B cell (primary cell): ENCODE data around the gene CCDC178. TPM values are rescaled to one million over a fixed set of nuclear protein-coding genes. Genes with fewer than 3 reads are reported as not detected.

Experiments used
- ATAC-seq: fragments of 200-7000 bp; cut with Tn5 transposase; one replicate; pipeline ENCODE4 v1.10.0; 2021; ENCODE audit warnings: low read depth, mild to moderate bottlenecking, moderate number of reproducible peaks, moderate library complexity
- CTCF ChIA-PET: fragments of 350-600 bp; sonication (Branson Sonifier 250); formaldehyde crosslinking; loops from one replicate; lab custom pipeline; 2021; ENCODE audit warnings: antibody characterized with exemption, inconsistent platforms; lab: Charles Lee
- POLR2A ChIA-PET: fragments of 350-600 bp; sonication (Branson Sonifier 250); formaldehyde crosslinking; loops from one replicate; lab custom pipeline; 2021; ENCODE audit warnings: antibody characterized with exemption; lab: Charles Lee
- DNase-seq: peaks from one replicate; pipeline ENCODE4 v3.0.0; 2013
- H2AFZ ChIP-seq: 2 replicates; pipeline ENCODE4 v1.6.1; 2012; ENCODE audit warnings: mild to moderate bottlenecking, low read depth, low read length; ENCODE audit not compliant: insufficient read depth, poor library complexity, severe bottlenecking
- H3K27ac ChIP-seq, 2 donors: 1 replicate in 1 of 2; 2 replicates in 1 of 2; pipeline ENCODE4 v1.5.1; 2012 to 2013; ENCODE audit warnings: low read length in 2 of 2, mild to moderate bottlenecking in 2 of 2, moderate library complexity in 1 of 2
- H3K27me3 ChIP-seq, 4 experiments: fragments of 200-600 bp in 1 of 4; sonication (generic) in 1 of 4; replicated peaks in 1 of 4; 1 replicate in 2 of 4; 2 replicates in 2 of 4; pipeline versions ENCODE4 v1.6.1 to v1.7.0; 2013 to 2016; ENCODE audit warnings: low read length in 3 of 4, mild to moderate bottlenecking in 2 of 4, mixed read lengths in 1 of 4, moderate library complexity in 1 of 4; ENCODE audit not compliant: insufficient read depth in 4 of 4, control insufficient read depth in 3 of 4; ENCODE audit errors: control extremely low read depth in 1 of 4
- H3K36me3 ChIP-seq, 2 experiments: replicated peaks in 1 of 2; 1 replicate in 1 of 2; 2 replicates in 1 of 2; pipeline versions ENCODE4 v1.6.1 to v1.7.1; 2013; ENCODE audit warnings: low read length in 1 of 2; ENCODE audit not compliant: insufficient read depth in 2 of 2, control insufficient read depth in 1 of 2; ENCODE audit errors: control extremely low read depth in 1 of 2, extremely low read depth in 1 of 2
- H3K4me1 ChIP-seq, 2 donors: fragments of 200-600 bp in 1 of 2; sonication (generic) in 1 of 2; 1 replicate in 1 of 2; 2 replicates in 1 of 2; pipeline versions ENCODE4 v1.5.1 to v1.6.1; 2013 to 2017; ENCODE audit warnings: low read length in 2 of 2; ENCODE audit not compliant: control insufficient read depth in 2 of 2, insufficient read depth in 2 of 2
- H3K4me2 ChIP-seq: replicated peaks from 2 replicates; pipeline ENCODE3; 2012; ENCODE audit warnings: mild to moderate bottlenecking, low read depth, low read length; ENCODE audit not compliant: poor library complexity, severe bottlenecking
- H3K4me3 ChIP-seq, 5 experiments: fragments of 200-600 bp in 1 of 5; sonication (generic) in 1 of 5; 1 replicate in 3 of 5; 2 replicates in 2 of 5; pipeline versions ENCODE4 v1.5.1 to v1.7.0; 2011 to 2016; ENCODE audit warnings: low read length in 4 of 5, mild to moderate bottlenecking in 4 of 5, low read depth in 2 of 5, control low read depth in 1 of 5, moderate library complexity in 1 of 5; ENCODE audit not compliant: insufficient read depth in 1 of 5; ENCODE audit errors: control extremely low read depth in 1 of 5, extremely low read depth in 1 of 5
- H3K79me2 ChIP-seq: fragments of 200-600 bp; sonication (generic); one replicate; pipeline ENCODE4 v1.6.0; 2016; ENCODE audit warnings: low read length; ENCODE audit not compliant: control insufficient read depth, insufficient read depth
- H3K9ac ChIP-seq: fragments of 200-600 bp; sonication (generic); 2 replicates; pipeline ENCODE4 v1.6.1; 2017; ENCODE audit warnings: mild to moderate bottlenecking, low read length, moderate library complexity
- H3K9me3 ChIP-seq, 3 donors: one replicate each; pipeline versions ENCODE4 v1.6.1 to v1.7.1; 2013; ENCODE audit warnings: low read length in 2 of 3; ENCODE audit not compliant: control insufficient read depth in 2 of 3, insufficient read depth in 1 of 3; ENCODE audit errors: control extremely low read depth in 1 of 3
- H4K20me1 ChIP-seq: 2 replicates; pipeline ENCODE4 v1.6.0; 2012; ENCODE audit warnings: mild to moderate bottlenecking, low read length; ENCODE audit not compliant: insufficient read depth, control insufficient read depth, poor library complexity, severe bottlenecking
- H3K27ac Mint-ChIP-seq: one replicate; pipeline ENCODE4 v1.8.0; 2021; ENCODE audit warnings: mixed read lengths
- H3K27me3 Mint-ChIP-seq: one replicate; pipeline ENCODE4 v1.8.0; 2021; ENCODE audit warnings: mixed read lengths
- H3K4me1 Mint-ChIP-seq: one replicate; pipeline ENCODE4 v1.8.0; 2021; ENCODE audit warnings: mixed read lengths
- H3K4me3 Mint-ChIP-seq: one replicate; pipeline ENCODE4 v1.8.0; 2021; ENCODE audit warnings: mixed read lengths
- H3K9me3 Mint-ChIP-seq: one replicate; pipeline ENCODE4 v1.8.0; 2022; ENCODE audit warnings: mixed read lengths; ENCODE audit not compliant: insufficient read depth
- CTCF ChIP-seq: fragments of 200-600 bp; IDR thresholded peaks from one replicate; pipeline ENCODE4 v1.8.0; 2022; ENCODE audit warnings: antibody characterized with exemption, mild to moderate bottlenecking
- EZH2 ChIP-seq: IDR thresholded peaks from 2 replicates; pipeline ENCODE4 v1.6.1; 2012; ENCODE audit warnings: borderline replicate concordance, low read depth, mild to moderate bottlenecking, moderate library complexity, low read length; ENCODE audit not compliant: insufficient read depth, poor library complexity, severe bottlenecking
- WGBS: methylation state at CpG from one replicate; pipeline ENCODE4 v1.1.5; 2013; ENCODE audit warnings: missing lambda C conversion rate; ENCODE audit not compliant: insufficient coverage; 5-methylcytosine and 5-hydroxymethylcytosine counted together
- intact Hi-C: fragments of 100-400 bp; cut with micrococcal nuclease; formaldehyde crosslinking; loops from one replicate; pipeline ENCODE4 v1.10.0; 2022
- polyA plus RNA-seq: library from polyadenylated mRNA; depleted of rRNA; stranded (reverse); fragments of >200 nt; gene quantifications from 2 replicates; pipeline ENCODE4 v1.2.3, GENCODE V29; 2012
- total RNA-seq, 2 donors: library from RNA; stranded (reverse); fragments of 120-200 nt in 1 of 2; gene quantifications; 1 replicate in 1 of 2; 2 replicates in 1 of 2; pipeline versions ENCODE4 v1.2.3 to v1.2.4, GENCODE V29; 2013 to 2022

Gene CCDC178
- total and polyA plus RNA-seq, 2 donors (not counting 1 experiment from before 2014, with no cell fraction given): not detected

- Histone ChIP-seq H3K4me3 (no peak overlapping the region), H3K27me3 (no peaks in the 10 kb centered on the region), H3K4me1 (no peaks in the 10 kb centered on the region), H2AFZ (no peak overlapping the region), H4K20me1 (no peaks in the 10 kb centered on the region), H3K9me3 (no peaks in the 10 kb centered on the region), H3K79me2 (no peaks in the 10 kb centered on the region), H3K4me2 (no peak overlapping the region), H3K9ac (no peak overlapping the region), H3K27ac (no peak overlapping the region), H3K36me3 (no peaks in the 10 kb centered on the region)
- no peak for ATAC-seq
- no peak for DNase-seq
- Mint-ChIP-seq H3K4me3 (no peak overlapping the region), H3K9me3 (no peaks in the 10 kb centered on the region), H3K4me1 (no peaks in the 10 kb centered on the region), H3K27me3 (no peaks in the 10 kb centered on the region), H3K27ac (no peak overlapping the region)
- intact Hi-C loops: no loop called here
- ChIA-PET CTCF (no interaction called here), POLR2A (no interaction called here)
- 87% methylated on average over 9 of the region's 14 CpGs for WGBS
- TF ChIP-seq CTCF: no peak
- no peak for TF ChIP-seq EZH2
Observed at GRCh38 chr18:33424266-33424946, 16.1 kb downstream of the CCDC178 start.

DNA sequence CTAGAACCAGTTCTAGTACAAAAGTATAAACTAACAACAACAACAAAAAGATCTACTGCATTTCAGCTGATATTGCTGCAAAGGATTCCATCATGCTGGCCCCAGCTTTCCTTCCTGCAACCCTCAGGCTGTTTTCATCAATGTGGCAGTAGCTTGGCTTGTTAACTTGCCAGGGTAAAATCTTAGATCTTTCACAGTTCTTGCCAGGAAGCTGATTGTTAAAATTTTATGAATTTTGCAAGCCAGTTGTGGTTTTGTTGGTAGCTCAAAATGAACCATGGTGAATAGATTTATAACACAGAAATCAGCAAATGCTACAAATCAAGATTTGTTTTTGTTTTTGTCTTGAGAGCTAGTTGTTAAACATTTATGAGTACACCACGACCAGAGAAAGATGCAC, 19.3 kb downstream of the CCDC178 start:
- H3K4me3 ChIP-seq: no peak overlapping the region
- ChIA-PET CTCF (no interaction called here), POLR2A (no interaction called here)
- no peak for ATAC-seq
- Mint-ChIP-seq H3K27ac (no peak overlapping the region), H3K4me3 (no peak overlapping the region), H3K27me3 (no peaks in the 10 kb centered on the region), H3K9me3 (no peaks in the 10 kb centered on the region), H3K4me1 (no peaks in the 10 kb centered on the region)
- DNase-seq: no peak
- no peak overlapping the region for H2AFZ ChIP-seq
- no peaks in the 10 kb centered on the region for H3K79me2 ChIP-seq
- intact Hi-C loops: no loop called here
- H3K27me3 ChIP-seq: no peaks in the 10 kb centered on the region
- no peak for TF ChIP-seq EZH2
- TF ChIP-seq CTCF: no peak
- no peak overlapping the region for H3K27ac ChIP-seq
- WGBS: no CpG with 5 or more reads among the region's 1 CpG
- H3K9me3 ChIP-seq: no peaks in the 10 kb centered on the region
- no peak overlapping the region for H3K4me2 ChIP-seq
- no peaks in the 10 kb centered on the region for H4K20me1 ChIP-seq
- no peak overlapping the region for H3K9ac ChIP-seq
- no peaks in the 10 kb centered on the region for H3K4me1 ChIP-seq
- no peaks in the 10 kb centered on the region for H3K36me3 ChIP-seq
